Neural progenitor cell (in vitro differentiated cells): ENCODE data around the gene ZNF57. TPM values are rescaled to one million over a fixed set of nuclear protein-coding genes. Genes with fewer than 3 reads are reported as not detected.

Experiments
- DNase-seq: peaks from one replicate; pipeline ENCODE4 v3.0.0-alpha.2; 2016; ENCODE audit warnings: low spot score
- H2AFZ ChIP-seq: fragments of 200-600 bp; sonication (generic); replicated peaks from 2 replicates; pipeline ENCODE4 v1.6.1; 2016; ENCODE audit warnings: antibody characterized with exemption
- H3F3A ChIP-seq: fragments of 200-600 bp; sonication (generic); 2 replicates; pipeline ENCODE4 v1.6.1; 2016; ENCODE audit warnings: antibody characterized with exemption, low read depth
- H3K27ac ChIP-seq: fragments of 200-600 bp; sonication (generic); 2 replicates; pipeline ENCODE4 v1.5.1; 2016; ENCODE audit warnings: mild to moderate bottlenecking
- H3K27me3 ChIP-seq: fragments of 200-600 bp; sonication (generic); 2 replicates; pipeline ENCODE4 v1.6.1; 2016; ENCODE audit warnings: mild to moderate bottlenecking, moderate library complexity
- H3K36me3 ChIP-seq: fragments of 200-600 bp; sonication (generic); 2 replicates; pipeline ENCODE4 v1.5.1; 2016
- H3K4me1 ChIP-seq: fragments of 200-600 bp; sonication (generic); 2 replicates; pipeline ENCODE4 v1.6.1; 2016; ENCODE audit warnings: mixed run types
- H3K4me2 ChIP-seq: fragments of 200-600 bp; sonication (generic); 2 replicates; pipeline ENCODE4 v1.6.1; 2016
- H3K4me3 ChIP-seq: fragments of 200-600 bp; sonication (generic); 2 replicates; pipeline ENCODE4 v1.5.1; 2016
- H3K79me2 ChIP-seq: fragments of 200-600 bp; sonication (generic); 2 replicates; pipeline ENCODE4 v1.6.1; 2016; ENCODE audit warnings: low read depth
- H3K9ac ChIP-seq: fragments of 200-600 bp; sonication (generic); 2 replicates; pipeline ENCODE4 v1.6.1; 2016
- H3K9me3 ChIP-seq: fragments of 200-600 bp; sonication (generic); 2 replicates; pipeline ENCODE4 v1.5.1; 2016; ENCODE audit warnings: low read depth
- H4K20me1 ChIP-seq: fragments of 200-600 bp; sonication (generic); 2 replicates; pipeline ENCODE4 v1.6.1; 2016; ENCODE audit warnings: low read depth
- H3K27ac Mint-ChIP-seq: 3 replicates; pipeline ENCODE4 v1.8.0; 2021; ENCODE audit warnings: mixed read lengths
- H3K27me3 Mint-ChIP-seq: 2 replicates; pipeline ENCODE4 v1.8.0; 2022; ENCODE audit warnings: low read depth, mild to moderate bottlenecking, inconsistent platforms, moderate library complexity, mixed read lengths; ENCODE audit not compliant: insufficient read depth
- H3K36me3 Mint-ChIP-seq: 3 replicates; pipeline ENCODE4 v1.8.0; 2021; ENCODE audit warnings: mixed read lengths
- H3K4me1 Mint-ChIP-seq: 3 replicates; pipeline ENCODE4 v1.8.0; 2021; ENCODE audit warnings: mixed read lengths
- H3K4me3 Mint-ChIP-seq: 3 replicates; pipeline ENCODE4 v1.8.0; 2021; ENCODE audit warnings: mild to moderate bottlenecking, moderate library complexity, mixed read lengths
- H3K9me3 Mint-ChIP-seq: 3 replicates; pipeline ENCODE4 v1.8.0; 2020; ENCODE audit warnings: mixed read lengths
- CTCF ChIP-seq: fragments of 200-600 bp; sonication (generic); IDR thresholded peaks from 2 replicates; pipeline ENCODE4 v1.5.1; 2017; ENCODE audit warnings: antibody characterized with exemption, mild to moderate bottlenecking
- EZH2 ChIP-seq: fragments of 200-600 bp; sonication (generic); IDR thresholded peaks from 2 replicates; pipeline ENCODE4 v1.6.1; 2017; ENCODE audit warnings: antibody characterized with exemption, mild to moderate bottlenecking, moderate library complexity
- EZH2phosphoT487 ChIP-seq: fragments of 200-600 bp; sonication (generic); IDR thresholded peaks from 2 replicates; pipeline ENCODE4 v1.6.1; 2017; ENCODE audit warnings: antibody characterized with exemption
- total RNA-seq: library from RNA; depleted of rRNA; stranded (reverse); fragments of >200 nt; gene quantifications from 2 replicates; pipeline ENCODE4 v1.2.3, GENCODE V29; 2015; ENCODE audit warnings: low replicate concordance

Gene ZNF57
- total RNA-seq, 1 donor from 2014 or later: 5.6 TPM

- Histone ChIP-seq H2AFZ (peak overlapping the region; percentile 65), H4K20me1 (peaks cover 13% of the 10 kb centered on the region), H3K27me3 (no peaks in the 10 kb centered on the region), H3K4me2 (peak overlapping the region; percentile 95), H3K4me1 (peaks cover 6% of the 10 kb centered on the region), H3K36me3 (no peaks in the 10 kb centered on the region), H3K4me3 (peak overlapping the region; percentile 89), H3K27ac (peak overlapping the region; percentile 42), H3K9me3 (no peaks in the 10 kb centered on the region), H3K79me2 (peaks cover 16% of the 10 kb centered on the region), H3K9ac (peak overlapping the region; percentile 84), H3F3A (peaks cover 24% of the 10 kb centered on the region)
- peaks cover 12% of the 10 kb centered on the region for H3K4me1 Mint-ChIP-seq
- H3K4me3 Mint-ChIP-seq: peak overlapping the region; percentile 98
- DNase-seq: peak; percentile 99
- H3K36me3 Mint-ChIP-seq: peaks cover 2% of the 10 kb centered on the region
- peak overlapping the region; percentile 92 for H3K27ac Mint-ChIP-seq
- no peak for TF ChIP-seq CTCF
- no peak for TF ChIP-seq EZH2phosphoT487
- TF ChIP-seq EZH2: no peak
- no peaks in the 10 kb centered on the region for H3K9me3 Mint-ChIP-seq
- peaks cover 5% of the 10 kb centered on the region for H3K27me3 Mint-ChIP-seq
Observed at GRCh38 chr19:2950286-2951124, 49.8 kb downstream of the ZNF57 start.

DNA sequence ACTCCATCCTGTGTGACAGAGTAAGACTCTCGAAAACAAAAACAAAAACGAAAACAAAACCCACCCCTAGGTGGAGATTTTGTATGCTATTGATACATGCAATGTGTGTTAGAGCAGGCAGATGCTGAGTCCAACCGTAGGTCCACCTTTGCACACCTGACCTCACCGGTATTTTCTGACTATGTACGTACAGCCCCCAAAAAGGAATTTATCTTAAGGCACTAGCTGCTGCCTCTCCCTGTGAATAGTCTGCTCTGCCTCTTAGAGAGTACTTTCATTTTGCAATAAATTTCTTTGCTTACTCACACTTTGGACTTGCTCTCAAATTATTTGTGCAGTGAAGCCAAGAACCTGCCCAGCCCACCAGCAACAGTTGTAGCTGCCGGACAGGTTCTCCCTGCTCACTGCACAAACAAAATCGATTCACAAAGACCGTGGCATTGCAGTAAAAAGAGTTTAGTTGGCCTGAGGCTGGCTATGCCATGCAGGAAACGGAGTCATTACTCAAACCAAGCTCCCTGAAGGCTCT, 52.3 kb downstream of the ZNF57 start:
- H3K79me2 ChIP-seq: peaks cover 16% of the 10 kb centered on the region
- H3K4me2 ChIP-seq: no peak overlapping the region
- DNase-seq: no peak
- Mint-ChIP-seq H3K4me3 (no peak overlapping the region), H3K27me3 (peaks cover 7% of the 10 kb centered on the region), H3K27ac (no peak overlapping the region), H3K9me3 (no peaks in the 10 kb centered on the region), H3K4me1 (peaks cover 12% of the 10 kb centered on the region), H3K36me3 (no peaks in the 10 kb centered on the region)
- no peak overlapping the region for H3K27ac ChIP-seq
- no peak overlapping the region for H3K9ac ChIP-seq
- no peaks in the 10 kb centered on the region for H3K9me3 ChIP-seq
- H3K4me3 ChIP-seq: no peak overlapping the region
- TF ChIP-seq EZH2 (no peak), CTCF (no peak), EZH2phosphoT487 (no peak)
- no peaks in the 10 kb centered on the region for H3K27me3 ChIP-seq
- no peak overlapping the region for H2AFZ ChIP-seq
- H4K20me1 ChIP-seq: peaks cover 13% of the 10 kb centered on the region
- no peaks in the 10 kb centered on the region for H3K36me3 ChIP-seq
- peaks cover 6% of the 10 kb centered on the region for H3K4me1 ChIP-seq
- peaks cover 4% of the 10 kb centered on the region for H3F3A ChIP-seq

GRCh38 chr19:2957160-2957559, 56.4 kb downstream of the ZNF57 start:
- no peak overlapping the region for H3K4me3 ChIP-seq
- Mint-ChIP-seq H3K36me3 (no peaks in the 10 kb centered on the region), H3K27me3 (peaks cover 20% of the 10 kb centered on the region), H3K4me3 (no peak overlapping the region), H3K4me1 (peaks cover 3% of the 10 kb centered on the region), H3K9me3 (no peaks in the 10 kb centered on the region), H3K27ac (no peak overlapping the region)
- H3K9ac ChIP-seq: no peak overlapping the region
- no peaks in the 10 kb centered on the region for H4K20me1 ChIP-seq
- no peak for DNase-seq
- no peak overlapping the region for H3K27ac ChIP-seq
- H3K27me3 ChIP-seq: no peaks in the 10 kb centered on the region
- H3K4me2 ChIP-seq: no peak overlapping the region
- H3K36me3 ChIP-seq: no peaks in the 10 kb centered on the region
- TF ChIP-seq EZH2: no peak
- TF ChIP-seq CTCF: no peak
- no peak for TF ChIP-seq EZH2phosphoT487
- H3K9me3 ChIP-seq: no peaks in the 10 kb centered on the region
- H3F3A ChIP-seq: peaks cover 4% of the 10 kb centered on the region
- no peaks in the 10 kb centered on the region for H3K4me1 ChIP-seq
- H2AFZ ChIP-seq: no peak overlapping the region
- no peaks in the 10 kb centered on the region for H3K79me2 ChIP-seq
